Measurements from ENCODE around the gene BNC2.
A peak's percentile ranks its signal among the peaks of the same experiment; 100 is the strongest.

The BNC2 gene

GRCh38 chr9:16729651-16730050 is 140.8 kb downstream of the BNC2 start:
- Histone ChIP-seq H3K27ac (ENCODE audit: low read depth, low read length, severe bottlenecking) (no peak overlapping the region), H3K4me1 (ENCODE audit: control insufficient read depth, insufficient read depth, low read length, poor library complexity, severe bottlenecking) (peaks cover 4% of the 10 kb centered on the region), H3K4me3 (ENCODE audit: extremely low read depth, insufficient read depth, low read length, poor library complexity, severe bottlenecking) (no peak overlapping the region), H3K9me3 (ENCODE audit: control insufficient read depth, low read length) (no peaks in the 10 kb centered on the region), H3K36me3 (ENCODE audit: control insufficient read depth, insufficient read depth, low read length) (no peaks in the 10 kb centered on the region)
- WGBS, 2 experiments (ENCODE audit: insufficient coverage in 2 of 2): 15 to 29% methylated on average over 3 to 4 of the region's 4 CpGs

GRCh38 chr9:16728137-16728508 is 142.3 kb downstream of the BNC2 start:
- 75 to 88% methylated on average over 2 of the region's 3 CpGs for WGBS, 2 experiments (ENCODE audit: insufficient coverage in 2 of 2)
- no peaks in the 10 kb centered on the region for H3K36me3 ChIP-seq (ENCODE audit: control insufficient read depth, insufficient read depth, low read length)
- no peak overlapping the region for H3K27ac ChIP-seq (ENCODE audit: low read depth, low read length, severe bottlenecking)
- peaks cover 4% of the 10 kb centered on the region for H3K4me1 ChIP-seq (ENCODE audit: control insufficient read depth, insufficient read depth, low read length, poor library complexity, severe bottlenecking)
- H3K9me3 ChIP-seq (ENCODE audit: control insufficient read depth, low read length): no peaks in the 10 kb centered on the region
- no peak overlapping the region for H3K4me3 ChIP-seq (ENCODE audit: extremely low read depth, insufficient read depth, low read length, poor library complexity, severe bottlenecking)

GRCh38 chr9:16727452-16728136 is 142.9 kb downstream of the BNC2 start:
- H3K9me3 ChIP-seq (ENCODE audit: control insufficient read depth, low read length): no peaks in the 10 kb centered on the region
- WGBS, 2 experiments (ENCODE audit: insufficient coverage in 2 of 2): 28 to 36% methylated on average over 6 of the region's 7 CpGs
- no peaks in the 10 kb centered on the region for H3K36me3 ChIP-seq (ENCODE audit: control insufficient read depth, insufficient read depth, low read length)
- H3K4me3 ChIP-seq (ENCODE audit: extremely low read depth, insufficient read depth, low read length, poor library complexity, severe bottlenecking): peak overlapping the region; percentile 42
- peaks cover 4% of the 10 kb centered on the region for H3K4me1 ChIP-seq (ENCODE audit: control insufficient read depth, insufficient read depth, low read length, poor library complexity, severe bottlenecking)
- H3K27ac ChIP-seq (ENCODE audit: low read depth, low read length, severe bottlenecking): peak overlapping the region; percentile 81

GRCh38 chr9:16726718-16727451 is 143.6 kb downstream of the BNC2 start:
- Histone ChIP-seq H3K27ac (ENCODE audit: low read depth, low read length, severe bottlenecking) (peak overlapping the region; percentile 81), H3K4me3 (ENCODE audit: extremely low read depth, insufficient read depth, low read length, poor library complexity, severe bottlenecking) (peak overlapping the region; percentile 42), H3K36me3 (ENCODE audit: control insufficient read depth, insufficient read depth, low read length) (no peaks in the 10 kb centered on the region), H3K9me3 (ENCODE audit: control insufficient read depth, low read length) (no peaks in the 10 kb centered on the region), H3K4me1 (ENCODE audit: control insufficient read depth, insufficient read depth, low read length, poor library complexity, severe bottlenecking) (peaks cover 4% of the 10 kb centered on the region)
- WGBS, 2 experiments (ENCODE audit: insufficient coverage in 2 of 2): 0 to 1% methylated on average over 51 to 55 of the region's 60 CpGs

- Histone ChIP-seq H3K4me1 (ENCODE audit: control insufficient read depth, insufficient read depth, low read length, poor library complexity, severe bottlenecking) (peaks cover 4% of the 10 kb centered on the region), H3K4me3 (ENCODE audit: extremely low read depth, insufficient read depth, low read length, poor library complexity, severe bottlenecking) (peak overlapping the region; percentile 42)
These were observed 144.4 kb downstream of the BNC2 start for GRCh38 chr9:16726029-16726428.

GRCh38 chr9:16725066-16725465 is 145.4 kb downstream of the BNC2 start:
- H3K27ac ChIP-seq (ENCODE audit: low read depth, low read length, severe bottlenecking): no peak overlapping the region
- no peaks in the 10 kb centered on the region for H3K36me3 ChIP-seq (ENCODE audit: control insufficient read depth, insufficient read depth, low read length)
- peaks cover 4% of the 10 kb centered on the region for H3K4me1 ChIP-seq (ENCODE audit: control insufficient read depth, insufficient read depth, low read length, poor library complexity, severe bottlenecking)
- H3K4me3 ChIP-seq (ENCODE audit: extremely low read depth, insufficient read depth, low read length, poor library complexity, severe bottlenecking): no peak overlapping the region
- no peaks in the 10 kb centered on the region for H3K9me3 ChIP-seq (ENCODE audit: control insufficient read depth, low read length)
- no CpG with 5 or more reads among the region's 3 CpGs for WGBS, 2 experiments (ENCODE audit: insufficient coverage in 2 of 2)

More at GRCh38 chr9:16726029-16726428, 144.4 kb downstream of the BNC2 start:
- 23 to 36% methylated on average over 5 to 7 of the region's 7 CpGs for WGBS, 2 experiments (ENCODE audit: insufficient coverage in 2 of 2)
- Histone ChIP-seq H3K36me3 (ENCODE audit: control insufficient read depth, insufficient read depth, low read length) (no peaks in the 10 kb centered on the region), H3K9me3 (ENCODE audit: control insufficient read depth, low read length) (no peaks in the 10 kb centered on the region), H3K27ac (ENCODE audit: low read depth, low read length, severe bottlenecking) (no peak overlapping the region)

- H3K9me3 ChIP-seq (ENCODE audit: control insufficient read depth, low read length): no peaks in the 10 kb centered on the region
- H3K36me3 ChIP-seq (ENCODE audit: control insufficient read depth, insufficient read depth, low read length): no peaks in the 10 kb centered on the region
- no peak overlapping the region for H3K27ac ChIP-seq (ENCODE audit: low read depth, low read length, severe bottlenecking)
- H3K4me3 ChIP-seq (ENCODE audit: extremely low read depth, insufficient read depth, low read length, poor library complexity, severe bottlenecking): no peak overlapping the region
- 75 to 83% methylated on average over 4 to 5 of the region's 6 CpGs for WGBS, 2 experiments (ENCODE audit: insufficient coverage in 2 of 2)
- peaks cover 4% of the 10 kb centered on the region for H3K4me1 ChIP-seq (ENCODE audit: control insufficient read depth, insufficient read depth, low read length, poor library complexity, severe bottlenecking)
These were observed 148.5 kb downstream of the BNC2 start for GRCh38 chr9:16721972-16722371.

GRCh38 chr9:16720386-16720785 is 150.1 kb downstream of the BNC2 start:
- Histone ChIP-seq H3K4me1 (ENCODE audit: control insufficient read depth, insufficient read depth, low read length, poor library complexity, severe bottlenecking) (no peaks in the 10 kb centered on the region), H3K4me3 (ENCODE audit: extremely low read depth, insufficient read depth, low read length, poor library complexity, severe bottlenecking) (no peak overlapping the region), H3K36me3 (ENCODE audit: control insufficient read depth, insufficient read depth, low read length) (no peaks in the 10 kb centered on the region), H3K9me3 (ENCODE audit: control insufficient read depth, low read length) (no peaks in the 10 kb centered on the region), H3K27ac (ENCODE audit: low read depth, low read length, severe bottlenecking) (no peak overlapping the region)
- WGBS, 2 experiments (ENCODE audit: insufficient coverage in 2 of 2): 83% methylated on average over 1 of the region's 3 CpGs; no CpG with 5 or more reads in 1 of the 2 experiments

- no peak overlapping the region for H3K4me3 ChIP-seq (ENCODE audit: extremely low read depth, insufficient read depth, low read length, poor library complexity, severe bottlenecking)
- 100% methylated on average over 1 of the region's 4 CpGs; no CpG with 5 or more reads in 1 of the 2 experiments for WGBS, 2 experiments (ENCODE audit: insufficient coverage in 2 of 2)
- no peaks in the 10 kb centered on the region for H3K9me3 ChIP-seq (ENCODE audit: control insufficient read depth, low read length)
- H3K36me3 ChIP-seq (ENCODE audit: control insufficient read depth, insufficient read depth, low read length): no peaks in the 10 kb centered on the region
- no peak overlapping the region for H3K27ac ChIP-seq (ENCODE audit: low read depth, low read length, severe bottlenecking)
- no peaks in the 10 kb centered on the region for H3K4me1 ChIP-seq (ENCODE audit: control insufficient read depth, insufficient read depth, low read length, poor library complexity, severe bottlenecking)
These were observed 150.5 kb downstream of the BNC2 start for GRCh38 chr9:16719921-16720320.

GRCh38 chr9:16718952-16719351 is 151.5 kb downstream of the BNC2 start:
- H3K4me1 ChIP-seq (ENCODE audit: control insufficient read depth, insufficient read depth, low read length, poor library complexity, severe bottlenecking): no peaks in the 10 kb centered on the region
- no peaks in the 10 kb centered on the region for H3K36me3 ChIP-seq (ENCODE audit: control insufficient read depth, insufficient read depth, low read length)
- no peaks in the 10 kb centered on the region for H3K9me3 ChIP-seq (ENCODE audit: control insufficient read depth, low read length)
- no peak overlapping the region for H3K27ac ChIP-seq (ENCODE audit: low read depth, low read length, severe bottlenecking)
- no peak overlapping the region for H3K4me3 ChIP-seq (ENCODE audit: extremely low read depth, insufficient read depth, low read length, poor library complexity, severe bottlenecking)
- WGBS, 2 experiments (ENCODE audit: insufficient coverage in 2 of 2): 83% methylated on average over 1 of the region's 3 CpGs; no CpG with 5 or more reads in 1 of the 2 experiments

GRCh38 chr9:16718296-16718695 is 152.2 kb downstream of the BNC2 start:
- 100% methylated on average over 1 of the region's 1 CpG; no CpG with 5 or more reads in 1 of the 2 experiments for WGBS, 2 experiments (ENCODE audit: insufficient coverage in 2 of 2)
- no peak overlapping the region for H3K4me3 ChIP-seq (ENCODE audit: extremely low read depth, insufficient read depth, low read length, poor library complexity, severe bottlenecking)
- H3K4me1 ChIP-seq (ENCODE audit: control insufficient read depth, insufficient read depth, low read length, poor library complexity, severe bottlenecking): no peaks in the 10 kb centered on the region
- H3K27ac ChIP-seq (ENCODE audit: low read depth, low read length, severe bottlenecking): no peak overlapping the region
- no peaks in the 10 kb centered on the region for H3K36me3 ChIP-seq (ENCODE audit: control insufficient read depth, insufficient read depth, low read length)
- H3K9me3 ChIP-seq (ENCODE audit: control insufficient read depth, low read length): no peaks in the 10 kb centered on the region

All from mesodermal cell (in vitro differentiated cells).